Hippocampal formation (tissue), 2 donors: Measurements from ENCODE around the gene ENOX1.
"Not testable (repeated sequence)": the region's sequence is repeated elsewhere in the genome, so short reads cannot be mapped to it uniquely, and the experiment has no call there.

Experiments used
- DNase-seq, 2 donors: peaks; one replicate each; lab custom pipeline; 2025; lab: John Stamatoyannopoulos, UW

ENOX1 gene

GRCh38 chr13:43356567-43356966, 430.2 kb downstream of the ENOX1 start:
- no peak for DNase-seq

- no peak for DNase-seq
These were observed 431.0 kb downstream of the ENOX1 start for GRCh38 chr13:43355774-43356173.

GRCh38 chr13:43354153-43354945, 432.4 kb downstream of the ENOX1 start:
- DNase-seq = no peak

GRCh38 chr13:43353631-43354030, 433.1 kb downstream of the ENOX1 start:
- no peak for DNase-seq

- DNase-seq = not testable (repeated sequence)
These were observed 435.2 kb downstream of the ENOX1 start for GRCh38 chr13:43351612-43352011.

- DNase-seq = no peak
These were observed 438.4 kb downstream of the ENOX1 start for GRCh38 chr13:43348397-43348796.

- no peak for DNase-seq
These were observed 438.9 kb downstream of the ENOX1 start for GRCh38 chr13:43347877-43348276.

GRCh38 chr13:43346427-43346826, 440.3 kb downstream of the ENOX1 start:
- no peak for DNase-seq

GRCh38 chr13:43343645-43344044, 443.1 kb downstream of the ENOX1 start:
- DNase-seq = no peak

- no peak for DNase-seq
These were observed 446.8 kb downstream of the ENOX1 start for GRCh38 chr13:43339805-43340550.

- no peak for DNase-seq
These were observed 447.5 kb downstream of the ENOX1 start for GRCh38 chr13:43339145-43339804.

GRCh38 chr13:43335764-43336163, 451.0 kb downstream of the ENOX1 start:
- DNase-seq = no peak

GRCh38 chr13:43333176-43333575, 453.6 kb downstream of the ENOX1 start:
- DNase-seq = no peak

- DNase-seq = peak; percentile 38
These were observed 455.1 kb downstream of the ENOX1 start for GRCh38 chr13:43331672-43332071.

GRCh38 chr13:43329702-43330101, 457.1 kb downstream of the ENOX1 start:
- no peak for DNase-seq

- DNase-seq = no peak
These were observed 457.9 kb downstream of the ENOX1 start for GRCh38 chr13:43328907-43329306.

GRCh38 chr13:43326100-43326499, 460.7 kb downstream of the ENOX1 start:
- DNase-seq = peak; percentile 45 to 61

GRCh38 chr13:43325636-43326035, 461.1 kb downstream of the ENOX1 start:
- no peak for DNase-seq

GRCh38 chr13:43324129-43324528, 462.6 kb downstream of the ENOX1 start:
- no peak for DNase-seq

- no peak for DNase-seq
These were observed 466.9 kb downstream of the ENOX1 start for GRCh38 chr13:43319617-43320444.

GRCh38 chr13:43316946-43317353, 469.8 kb downstream of the ENOX1 start:
- peak; percentile 19 to 33 for DNase-seq

GRCh38 chr13:43316281-43316680, 470.5 kb downstream of the ENOX1 start:
- no peak for DNase-seq
